Measurements from ENCODE around the gene TAS2R60. TPM values are rescaled to one million over a fixed set of nuclear protein-coding genes. Genes with fewer than 3 reads are reported as not detected.
"Not testable (repeated sequence)": the region's sequence is repeated elsewhere in the genome, so short reads cannot be mapped to it uniquely, and the experiment has no call there.

TAS2R60 gene
- total and polyA plus RNA-seq, 4 donors, result 0.05 to 1.0 TPM; not detected in 2

DNA sequence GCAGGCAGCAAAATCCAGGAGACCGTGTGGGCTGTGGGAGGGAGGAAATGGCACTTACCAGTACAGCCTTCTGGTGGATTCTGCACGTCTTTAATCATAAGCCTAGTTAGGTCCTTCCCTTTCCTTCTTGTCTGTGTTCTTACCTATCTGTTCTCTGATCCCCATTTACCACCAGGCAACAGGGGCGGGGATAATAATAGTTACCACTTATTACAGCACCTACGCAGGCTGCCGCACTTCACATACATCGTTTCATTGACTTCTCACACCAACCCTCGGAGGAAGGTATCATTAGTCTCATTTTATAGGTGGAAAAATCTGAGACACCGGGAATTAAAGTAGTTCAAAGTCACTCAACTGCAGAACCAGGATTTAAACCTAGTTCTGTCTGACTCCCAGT, 30.1 kb upstream of the TAS2R60 start:
- H3K4me1 ChIP-seq (ENCODE audit: control insufficient read depth in 5 of 5, insufficient read depth in 5 of 5, low read length in 5 of 5), result peaks cover 0 to 42% (median 14%) of the 10 kb centered on the region in 5 donors
- WGBS, 2 donors, result 76 to 77% methylated on average over 8 of the region's 8 CpGs
- H3K36me3 ChIP-seq (ENCODE audit: control insufficient read depth in 4 of 4, insufficient read depth in 4 of 4, low read length in 4 of 4), result no peaks in the 10 kb centered on the region
- TF ChIP-seq, protein P1, sequence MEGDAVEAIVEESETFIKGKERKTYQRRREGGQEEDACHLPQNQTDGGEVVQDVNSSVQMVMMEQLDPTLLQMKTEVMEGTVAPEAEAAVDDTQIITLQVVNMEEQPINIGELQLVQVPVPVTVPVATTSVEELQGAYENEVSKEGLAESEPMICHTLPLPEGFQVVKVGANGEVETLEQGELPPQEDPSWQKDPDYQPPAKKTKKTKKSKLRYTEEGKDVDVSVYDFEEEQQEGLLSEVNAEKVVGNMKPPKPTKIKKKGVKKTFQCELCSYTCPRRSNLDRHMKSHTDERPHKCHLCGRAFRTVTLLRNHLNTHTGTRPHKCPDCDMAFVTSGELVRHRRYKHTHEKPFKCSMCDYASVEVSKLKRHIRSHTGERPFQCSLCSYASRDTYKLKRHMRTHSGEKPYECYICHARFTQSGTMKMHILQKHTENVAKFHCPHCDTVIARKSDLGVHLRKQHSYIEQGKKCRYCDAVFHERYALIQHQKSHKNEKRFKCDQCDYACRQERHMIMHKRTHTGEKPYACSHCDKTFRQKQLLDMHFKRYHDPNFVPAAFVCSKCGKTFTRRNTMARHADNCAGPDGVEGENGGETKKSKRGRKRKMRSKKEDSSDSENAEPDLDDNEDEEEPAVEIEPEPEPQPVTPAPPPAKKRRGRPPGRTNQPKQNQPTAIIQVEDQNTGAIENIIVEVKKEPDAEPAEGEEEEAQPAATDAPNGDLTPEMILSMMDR (IDR thresholded peaks at IDR 0.05; ENCODE audit: control extremely low read depth, extremely low read depth), result no peak
- H3K4me3 ChIP-seq, result no peak overlapping the region
- ATAC-seq (ENCODE audit: insufficient read depth, low FRiP score), result no peak
- no peaks in the 10 kb centered on the region for H3K9me3 ChIP-seq (ENCODE audit: control insufficient read depth in 4 of 4, insufficient read depth in 3 of 4, low read length in 3 of 4)
- H3K27me3 ChIP-seq (ENCODE audit: control insufficient read depth in 3 of 3, insufficient read depth in 3 of 3, low read length in 2 of 3), result no peaks in the 10 kb centered on the region
- H3K27ac ChIP-seq (ENCODE audit: low read depth in 1 of 2, low read length in 1 of 2), result no peak overlapping the region
- no peak overlapping the region for H3K9ac ChIP-seq (ENCODE audit: insufficient read depth in 1 of 2, low read length in 2 of 2)
- no peak for DNase-seq

DNA sequence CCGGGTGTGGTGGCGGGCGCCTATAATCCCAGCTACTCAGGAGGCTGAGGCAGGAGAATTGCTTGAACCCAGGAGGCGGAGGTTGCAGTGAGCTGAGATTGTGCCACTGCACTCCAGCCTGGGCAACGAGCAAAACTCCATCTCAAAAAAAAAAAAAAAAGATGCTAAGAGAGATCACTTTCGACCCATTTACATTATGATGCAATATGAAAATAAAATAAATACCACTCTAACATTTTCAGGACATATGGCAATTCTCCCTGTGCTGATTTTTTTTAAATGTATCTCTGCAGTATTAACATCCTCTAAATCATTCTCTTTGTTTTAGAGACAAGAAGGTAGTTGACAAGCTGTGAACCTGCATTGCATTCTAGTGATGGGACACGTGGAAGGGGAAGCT, 28.0 kb upstream of the TAS2R60 start:
- H3K4me1 ChIP-seq (ENCODE audit: control insufficient read depth in 5 of 5, insufficient read depth in 5 of 5, low read length in 5 of 5), result peaks cover 0 to 30% (median 6%) of the 10 kb centered on the region in 5 donors
- H3K9ac ChIP-seq (ENCODE audit: insufficient read depth in 1 of 2, low read length in 2 of 2); H3K4me3 ChIP-seq; ATAC-seq (ENCODE audit: insufficient read depth, low FRiP score); H3K36me3 ChIP-seq (ENCODE audit: control insufficient read depth in 4 of 4, insufficient read depth in 4 of 4, low read length in 4 of 4); H3K9me3 ChIP-seq (ENCODE audit: control insufficient read depth in 4 of 4, insufficient read depth in 3 of 4, low read length in 3 of 4); DNase-seq; H3K27ac ChIP-seq (ENCODE audit: low read depth in 1 of 2, low read length in 1 of 2); H3K27me3 ChIP-seq (ENCODE audit: control insufficient read depth in 3 of 3, insufficient read depth in 3 of 3, low read length in 2 of 3): not testable (repeated sequence)
- WGBS, 2 donors, result 71 to 74% methylated on average over 7 of the region's 7 CpGs

DNA sequence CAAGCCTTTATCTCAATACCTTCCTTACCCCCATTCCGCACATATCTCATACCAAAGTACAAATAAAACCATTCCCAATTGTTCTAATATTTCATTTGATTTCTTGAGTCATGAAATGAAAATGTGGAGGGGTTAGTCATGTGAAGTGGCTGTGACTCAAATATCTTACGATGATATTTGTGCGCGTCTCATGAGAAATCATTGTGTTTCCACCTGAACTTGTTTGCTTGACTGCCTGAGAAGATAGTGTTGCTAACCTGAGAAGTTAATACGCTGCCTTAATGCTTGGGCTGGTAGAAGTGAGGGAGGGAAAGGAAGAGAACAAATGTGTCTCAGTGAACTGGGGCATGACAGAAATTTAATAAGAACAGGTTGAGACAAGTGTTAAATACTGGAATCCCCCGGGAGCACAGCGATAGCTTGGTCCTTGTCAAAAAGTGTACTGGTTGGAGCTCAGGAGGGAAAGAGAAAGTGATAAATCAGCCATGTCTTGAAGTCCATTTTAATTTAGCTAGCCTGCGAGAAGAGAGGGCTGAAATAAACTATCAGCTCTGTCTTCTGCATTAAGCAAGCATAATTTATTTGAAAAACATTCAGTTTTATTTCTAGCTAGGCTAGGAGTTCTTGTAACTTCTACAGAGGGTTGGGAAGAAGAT, 27.4 kb upstream of the TAS2R60 start:
- peak; percentile 48 for ATAC-seq (ENCODE audit: insufficient read depth, low FRiP score)
- H3K9ac ChIP-seq (ENCODE audit: insufficient read depth in 1 of 2, low read length in 2 of 2), result no peak overlapping the region
- TF ChIP-seq, protein P1 (IDR thresholded peaks at IDR 0.05; ENCODE audit: control extremely low read depth, extremely low read depth), result no peak
- no peaks in the 10 kb centered on the region for H3K9me3 ChIP-seq (ENCODE audit: control insufficient read depth in 4 of 4, insufficient read depth in 3 of 4, low read length in 3 of 4)
- H3K27ac ChIP-seq (ENCODE audit: low read depth in 1 of 2, low read length in 1 of 2), result no peak overlapping the region
- peaks cover 0 to 24% (median 3%) of the 10 kb centered on the region in 5 donors for H3K4me1 ChIP-seq (ENCODE audit: control insufficient read depth in 5 of 5, insufficient read depth in 5 of 5, low read length in 5 of 5)
- no peaks in the 10 kb centered on the region for H3K36me3 ChIP-seq (ENCODE audit: control insufficient read depth in 4 of 4, insufficient read depth in 4 of 4, low read length in 4 of 4)
- H3K27me3 ChIP-seq (ENCODE audit: control insufficient read depth in 3 of 3, insufficient read depth in 3 of 3, low read length in 2 of 3), result peaks cover 0 to 3% (median 0%) of the 10 kb centered on the region in 3 donors
- WGBS, 2 donors, result 72 to 87% methylated on average over 8 of the region's 8 CpGs
- DNase-seq, result no peak
- H3K4me3 ChIP-seq, result no peak overlapping the region

DNA sequence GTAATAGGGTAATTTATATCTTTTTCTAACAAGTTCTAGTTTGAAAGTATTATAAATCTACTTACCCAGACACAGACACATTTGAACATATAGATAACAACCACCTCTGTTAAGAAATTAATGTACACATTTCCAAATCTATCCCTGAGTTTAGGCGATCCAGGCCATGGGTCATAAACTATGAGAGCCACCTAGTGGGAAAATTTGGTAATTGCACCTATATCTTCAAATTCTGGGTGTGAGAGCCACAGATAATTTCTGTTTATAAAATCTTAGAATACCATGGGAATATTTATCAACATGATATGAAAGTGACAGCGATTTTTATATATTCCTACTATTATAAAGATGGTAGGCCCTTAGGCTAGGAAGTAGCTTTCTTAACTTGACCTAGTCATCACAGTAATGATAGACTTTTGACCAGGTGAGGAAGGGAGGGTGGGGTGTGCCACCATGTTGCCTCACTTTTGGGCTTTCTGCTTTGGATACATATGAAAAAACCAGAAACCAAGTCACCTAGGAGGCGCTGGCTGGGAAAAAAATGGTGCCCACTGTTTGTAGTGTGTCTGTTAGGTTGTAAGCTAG, 26.6 kb upstream of the TAS2R60 start:
- Histone ChIP-seq H3K27ac (ENCODE audit: low read depth in 1 of 2, low read length in 1 of 2) (no peak overlapping the region), H3K27me3 (ENCODE audit: control insufficient read depth in 3 of 3, insufficient read depth in 3 of 3, low read length in 2 of 3) (peaks cover 0 to 3% (median 0%) of the 10 kb centered on the region in 3 donors), H3K4me3 (no peak overlapping the region), H3K9me3 (ENCODE audit: control insufficient read depth in 4 of 4, insufficient read depth in 3 of 4, low read length in 3 of 4) (no peaks in the 10 kb centered on the region), H3K36me3 (ENCODE audit: control insufficient read depth in 4 of 4, insufficient read depth in 4 of 4, low read length in 4 of 4) (no peaks in the 10 kb centered on the region), H3K9ac (ENCODE audit: insufficient read depth in 1 of 2, low read length in 2 of 2) (no peak overlapping the region), H3K4me1 (ENCODE audit: control insufficient read depth in 5 of 5, insufficient read depth in 5 of 5, low read length in 5 of 5) (peaks cover 0 to 18% (median 0%) of the 10 kb centered on the region in 5 donors)
- peak; percentile 60 for ATAC-seq (ENCODE audit: insufficient read depth, low FRiP score)
- peak; percentile 17 to 78 (median 75) for DNase-seq
- TF ChIP-seq, protein P1 (IDR thresholded peaks at IDR 0.05; ENCODE audit: control extremely low read depth, extremely low read depth), result peak; percentile 56
- WGBS, 2 donors, result 8 to 13% methylated on average over 3 of the region's 3 CpGs

Data from lung (tissue), 12 donors.